GM13976 (cell line): ENCODE data around the gene UPP1.
A peak's percentile ranks its signal among the peaks of the same experiment; 100 is the strongest.

Source experiments
- DNase-seq: peaks from one replicate; pipeline ENCODE4 v3.0.0; 2012; ENCODE audit warnings: low spot score
- in situ Hi-C: fragments of 300-500 bp; cut with MboI; formaldehyde crosslinking; loops from one replicate; pipeline ENCODE4 v1.12.0; 2022; ENCODE audit warnings: low sequenced_read_pairs, mixed read lengths, inconsistent platforms; ENCODE audit not compliant: unreplicated experiment
- TF ChIP-seq, protein P1 (sequence below): IDR thresholded peaks from 2 replicates; pipeline ENCODE4 v1.5.1; 2012; ENCODE audit warnings: borderline replicate concordance, mild to moderate bottlenecking; ENCODE audit not compliant: insufficient read depth; ENCODE audit errors: extremely low read depth, missing control alignments, control extremely low read depth

The UPP1 gene

DNA sequence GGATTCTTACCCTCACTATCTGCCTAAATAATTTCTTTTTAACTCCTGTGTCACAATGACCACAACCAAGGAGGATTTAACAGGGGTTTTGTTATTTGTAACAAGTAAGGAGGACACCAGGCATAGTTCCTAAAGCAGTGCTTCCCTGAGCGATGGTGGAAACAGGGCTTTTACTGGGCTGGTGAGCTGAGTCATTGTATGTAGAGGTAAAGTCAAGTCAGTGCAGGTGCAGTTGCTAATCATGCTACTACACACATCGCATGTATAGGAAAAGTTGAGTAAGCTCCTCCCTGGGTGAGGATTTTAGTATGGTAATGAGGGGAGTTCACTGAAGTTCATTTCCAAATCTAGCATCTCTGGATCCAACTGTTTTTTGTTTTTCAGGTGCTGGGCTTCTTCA lies 59.2 kb downstream of the UPP1 start:
- TF ChIP-seq, protein P1, sequence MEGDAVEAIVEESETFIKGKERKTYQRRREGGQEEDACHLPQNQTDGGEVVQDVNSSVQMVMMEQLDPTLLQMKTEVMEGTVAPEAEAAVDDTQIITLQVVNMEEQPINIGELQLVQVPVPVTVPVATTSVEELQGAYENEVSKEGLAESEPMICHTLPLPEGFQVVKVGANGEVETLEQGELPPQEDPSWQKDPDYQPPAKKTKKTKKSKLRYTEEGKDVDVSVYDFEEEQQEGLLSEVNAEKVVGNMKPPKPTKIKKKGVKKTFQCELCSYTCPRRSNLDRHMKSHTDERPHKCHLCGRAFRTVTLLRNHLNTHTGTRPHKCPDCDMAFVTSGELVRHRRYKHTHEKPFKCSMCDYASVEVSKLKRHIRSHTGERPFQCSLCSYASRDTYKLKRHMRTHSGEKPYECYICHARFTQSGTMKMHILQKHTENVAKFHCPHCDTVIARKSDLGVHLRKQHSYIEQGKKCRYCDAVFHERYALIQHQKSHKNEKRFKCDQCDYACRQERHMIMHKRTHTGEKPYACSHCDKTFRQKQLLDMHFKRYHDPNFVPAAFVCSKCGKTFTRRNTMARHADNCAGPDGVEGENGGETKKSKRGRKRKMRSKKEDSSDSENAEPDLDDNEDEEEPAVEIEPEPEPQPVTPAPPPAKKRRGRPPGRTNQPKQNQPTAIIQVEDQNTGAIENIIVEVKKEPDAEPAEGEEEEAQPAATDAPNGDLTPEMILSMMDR, result no peak
- in situ Hi-C loops, result no loop called here
- no peak for DNase-seq

DNA sequence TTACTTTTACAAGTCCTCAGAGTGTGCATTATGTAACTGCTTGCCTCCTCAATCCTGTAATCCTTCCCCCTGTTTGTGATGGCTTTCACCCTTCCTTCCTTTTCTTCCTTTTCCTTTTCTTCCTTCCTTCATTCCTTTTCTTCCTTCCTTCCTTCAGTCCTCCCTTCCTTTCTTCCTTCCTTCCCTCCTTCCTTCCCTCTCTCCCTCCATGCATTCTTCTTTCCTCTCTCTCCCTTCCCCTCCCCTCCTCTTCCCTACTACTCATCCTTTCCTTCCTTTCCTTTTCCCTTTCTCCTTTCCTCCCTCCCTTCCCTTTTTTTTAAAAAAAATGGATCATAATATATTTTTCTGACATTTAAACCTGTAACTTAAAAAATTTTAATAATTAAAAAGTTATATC lies 60.0 kb downstream of the UPP1 start:
- TF ChIP-seq, protein P1, result no peak
- DNase-seq, result no peak
- in situ Hi-C loops, result no loop called here

DNA sequence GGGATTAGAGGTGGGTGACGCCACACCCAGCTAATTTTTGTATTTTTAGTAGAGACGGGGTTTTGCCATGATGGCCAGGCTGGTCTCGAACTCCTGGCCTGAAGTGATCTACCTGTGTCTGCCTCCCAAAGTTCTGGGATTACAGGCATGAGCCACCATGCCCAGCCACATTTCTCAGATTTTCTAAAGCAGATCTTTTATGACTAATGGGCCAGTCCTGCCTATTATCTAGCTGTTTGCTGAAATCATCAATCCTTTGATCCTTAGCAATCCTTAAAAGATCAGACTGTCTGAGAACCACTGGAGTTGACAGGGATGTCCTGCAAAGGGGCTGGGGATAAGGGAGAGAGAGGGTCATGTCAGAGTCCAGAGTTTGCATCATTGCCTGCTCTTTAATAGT lies 61.0 kb downstream of the UPP1 start:
- DNase-seq, result no peak
- in situ Hi-C loops, result no loop called here
- TF ChIP-seq, protein P1, result no peak

DNA sequence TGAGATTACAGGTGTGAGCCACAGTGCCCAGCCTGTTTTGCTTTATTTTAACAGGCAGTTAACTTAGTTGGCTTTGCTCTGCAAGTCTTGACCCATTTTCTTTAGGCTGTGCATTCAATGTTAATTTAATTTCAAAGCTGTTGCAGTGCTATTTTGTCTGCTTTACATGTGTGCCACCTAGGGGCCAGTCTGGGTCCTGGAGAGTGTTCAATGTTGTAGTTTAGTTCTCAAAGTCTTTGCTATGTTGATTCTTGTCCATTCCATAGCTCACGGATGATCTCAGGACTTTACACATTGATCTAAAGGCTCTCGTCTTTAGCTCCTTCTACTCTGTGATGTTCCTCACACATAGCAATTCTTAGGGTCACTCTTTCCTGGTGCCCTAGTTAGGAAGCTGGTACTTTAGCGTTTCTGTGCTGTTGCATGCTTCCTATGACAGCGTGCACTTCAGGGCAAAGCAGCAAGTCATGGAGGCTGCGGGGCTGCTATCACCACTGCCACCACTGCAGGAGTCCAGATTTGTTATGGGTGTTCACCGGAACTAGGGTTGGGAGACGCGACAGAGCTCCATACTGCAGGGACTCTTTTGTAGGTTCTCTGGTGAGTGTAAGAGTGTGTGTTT lies 65.8 kb downstream of the UPP1 start:
- no peak for DNase-seq
- in situ Hi-C loops, result no loop called here
- TF ChIP-seq, protein P1, result peak; percentile 39
